HG02642 (cell line): ENCODE results near the gene RLN3.
"Not testable (repeated sequence)": the region's sequence is repeated elsewhere in the genome, so short reads cannot be mapped to it uniquely, and the experiment has no call there.

Experiments
- ATAC-seq: cut with Tn5 transposase; IDR thresholded peaks from one replicate; pipeline ENCODE4 v1.9.1; 2021; ENCODE audit warnings: mild to moderate bottlenecking; ENCODE audit not compliant: unreplicated experiment, poor library complexity

Gene RLN3

GRCh38 chr19:14015524-14016035 lies 12.4 kb upstream of the RLN3 start:
- peak; percentile 86 for ATAC-seq

GRCh38 chr19:14019100-14019499 lies 8.8 kb upstream of the RLN3 start:
- ATAC-seq = no peak

GRCh38 chr19:14019739-14020138 lies 8.2 kb upstream of the RLN3 start:
- ATAC-seq = not testable (repeated sequence)

GRCh38 chr19:14021474-14021873 lies 6.5 kb upstream of the RLN3 start:
- no peak for ATAC-seq

GRCh38 chr19:14022469-14022868 lies 5.5 kb upstream of the RLN3 start:
- no peak for ATAC-seq

GRCh38 chr19:14023404-14024235 lies 4.3 kb upstream of the RLN3 start:
- no peak for ATAC-seq

GRCh38 chr19:14026652-14027192 lies 1.2 kb upstream of the RLN3 start:
- ATAC-seq = not testable (repeated sequence)

- no peak for ATAC-seq
These were observed 953 bp downstream of the RLN3 start for GRCh38 chr19:14028901-14029300.

- ATAC-seq = no peak
These were observed 3.2 kb downstream of the RLN3 start for GRCh38 chr19:14030997-14031718.

GRCh38 chr19:14031719-14032480 lies 4.0 kb downstream of the RLN3 start, which contains the start of gene IL27RA:
IL27RA (plus strand) TSS chr19:14031762; CDS start chr19:14031873, 111 bp downstream.
- ATAC-seq = peak; percentile 65

- no peak for ATAC-seq
These were observed 6.0 kb downstream of the RLN3 start for GRCh38 chr19:14033946-14034345.

GRCh38 chr19:14035159-14035558 lies 7.2 kb downstream of the RLN3 start:
- not testable (repeated sequence) for ATAC-seq

GRCh38 chr19:14035706-14036105 lies 7.8 kb downstream of the RLN3 start:
- ATAC-seq = no peak

GRCh38 chr19:14039181-14039580 lies 11.2 kb downstream of the RLN3 start:
- no peak for ATAC-seq

- ATAC-seq = not testable (repeated sequence)
These were observed 15.0 kb downstream of the RLN3 start for GRCh38 chr19:14042659-14043608.

- ATAC-seq = not testable (repeated sequence)
These were observed 19.9 kb downstream of the RLN3 start for GRCh38 chr19:14047866-14048265.

- ATAC-seq = no peak
These were observed 20.6 kb downstream of the RLN3 start for GRCh38 chr19:14048443-14049153.

GRCh38 chr19:14050512-14050911 lies 22.6 kb downstream of the RLN3 start:
- no peak for ATAC-seq
